ENCODE results near the gene SPATS2L. TPM values are rescaled to one million over a fixed set of nuclear protein-coding genes. Genes with fewer than 3 reads are reported as not detected.
A peak's percentile ranks its signal among the peaks of the same experiment; 100 is the strongest.

The SPATS2L gene
- 13.0 TPM for polyA plus RNA-seq (2012; ENCODE audit: missing spikeins)

- FAIRE-seq, result no peak
- peak; percentile 43 for DNase-seq (ENCODE audit: insufficient read length)
- no peak for TF ChIP-seq POLR2AphosphoS5 (IDR thresholded peaks at IDR 0.05; ENCODE audit: low read depth, low read length)
- TF ChIP-seq TAF1 (IDR thresholded peaks at IDR 0.05; ENCODE audit: borderline replicate concordance, low read depth, low read length), result no peak
- 0 out of 2 replicates have a peak, but pooled peaks have one; percentile 4 for TF ChIP-seq POLR2A (IDR thresholded peaks at IDR 0.05; ENCODE audit: low read depth, low read length)
These were observed at the start of gene SPATS2L for GRCh38 chr2:200306196-200306930. Gene SPATS2L, plus strand, starts transcription at chr2:200306693. Its CDS starts 82,552 bp downstream, at chr2:200389245.

GRCh38 chr2:200257570-200257969 is 48.9 kb upstream of the SPATS2L start:
- no peak for FAIRE-seq
- DNase-seq (ENCODE audit: insufficient read length), result no peak
- TF ChIP-seq POLR2AphosphoS5 (IDR thresholded peaks at IDR 0.05; ENCODE audit: low read depth, low read length) (no peak), TAF1 (IDR thresholded peaks at IDR 0.05; ENCODE audit: borderline replicate concordance, low read depth, low read length) (no peak), POLR2A (IDR thresholded peaks at IDR 0.05; ENCODE audit: low read depth, low read length) (no peak)

GRCh38 chr2:200258081-200258480 is 48.4 kb upstream of the SPATS2L start:
- no peak for DNase-seq (ENCODE audit: insufficient read length)
- no peak for FAIRE-seq
- no peak for TF ChIP-seq TAF1 (IDR thresholded peaks at IDR 0.05; ENCODE audit: borderline replicate concordance, low read depth, low read length)
- no peak for TF ChIP-seq POLR2A (IDR thresholded peaks at IDR 0.05; ENCODE audit: low read depth, low read length)
- TF ChIP-seq POLR2AphosphoS5 (IDR thresholded peaks at IDR 0.05; ENCODE audit: low read depth, low read length), result no peak

- DNase-seq (ENCODE audit: insufficient read length), result no peak
- TF ChIP-seq POLR2A (IDR thresholded peaks at IDR 0.05; ENCODE audit: low read depth, low read length), result no peak
- FAIRE-seq, result no peak
These were observed 47.5 kb upstream of the SPATS2L start for GRCh38 chr2:200258881-200259576.

- no peak for FAIRE-seq
- no peak for DNase-seq (ENCODE audit: insufficient read length)
- TF ChIP-seq POLR2AphosphoS5 (IDR thresholded peaks at IDR 0.05; ENCODE audit: low read depth, low read length), result no peak
- no peak for TF ChIP-seq POLR2A (IDR thresholded peaks at IDR 0.05; ENCODE audit: low read depth, low read length)
- TF ChIP-seq TAF1 (IDR thresholded peaks at IDR 0.05; ENCODE audit: borderline replicate concordance, low read depth, low read length), result no peak
These were observed 46.9 kb upstream of the SPATS2L start for GRCh38 chr2:200259577-200259957.

GRCh38 chr2:200262047-200262446 is 44.4 kb upstream of the SPATS2L start:
- DNase-seq (ENCODE audit: insufficient read length) (no peak), FAIRE-seq (no peak)
- no peak for TF ChIP-seq POLR2AphosphoS5 (IDR thresholded peaks at IDR 0.05; ENCODE audit: low read depth, low read length)
- no peak for TF ChIP-seq POLR2A (IDR thresholded peaks at IDR 0.05; ENCODE audit: low read depth, low read length)
- TF ChIP-seq TAF1 (IDR thresholded peaks at IDR 0.05; ENCODE audit: borderline replicate concordance, low read depth, low read length), result no peak

- FAIRE-seq (no peak), DNase-seq (ENCODE audit: insufficient read length) (no peak)
- TF ChIP-seq POLR2AphosphoS5 (IDR thresholded peaks at IDR 0.05; ENCODE audit: low read depth, low read length), result no peak
- TF ChIP-seq POLR2A (IDR thresholded peaks at IDR 0.05; ENCODE audit: low read depth, low read length), result no peak
These were observed 43.2 kb upstream of the SPATS2L start for GRCh38 chr2:200263279-200263678.

GRCh38 chr2:200264631-200265030 is 41.9 kb upstream of the SPATS2L start:
- DNase-seq (ENCODE audit: insufficient read length) (no peak), FAIRE-seq (no peak)

GRCh38 chr2:200266406-200266805 is 40.1 kb upstream of the SPATS2L start:
- FAIRE-seq, result no peak
- no peak for TF ChIP-seq TAF1 (IDR thresholded peaks at IDR 0.05; ENCODE audit: borderline replicate concordance, low read depth, low read length)
- TF ChIP-seq POLR2A (IDR thresholded peaks at IDR 0.05; ENCODE audit: low read depth, low read length), result no peak
- TF ChIP-seq POLR2AphosphoS5 (IDR thresholded peaks at IDR 0.05; ENCODE audit: low read depth, low read length), result no peak

More at GRCh38 chr2:200264631-200265030, 41.9 kb upstream of the SPATS2L start:
- TF ChIP-seq POLR2A (IDR thresholded peaks at IDR 0.05; ENCODE audit: low read depth, low read length), result no peak

GRCh38 chr2:200267350-200267749 is 39.1 kb upstream of the SPATS2L start:
- FAIRE-seq (no peak), DNase-seq (ENCODE audit: insufficient read length) (no peak)
- no peak for TF ChIP-seq TAF1 (IDR thresholded peaks at IDR 0.05; ENCODE audit: borderline replicate concordance, low read depth, low read length)
- TF ChIP-seq POLR2A (IDR thresholded peaks at IDR 0.05; ENCODE audit: low read depth, low read length), result no peak
- TF ChIP-seq POLR2AphosphoS5 (IDR thresholded peaks at IDR 0.05; ENCODE audit: low read depth, low read length), result no peak

More at GRCh38 chr2:200266406-200266805, 40.1 kb upstream of the SPATS2L start:
- no peak for DNase-seq (ENCODE audit: insufficient read length)

- FAIRE-seq, result no peak
- TF ChIP-seq POLR2AphosphoS5 (IDR thresholded peaks at IDR 0.05; ENCODE audit: low read depth, low read length) (no peak), TAF1 (IDR thresholded peaks at IDR 0.05; ENCODE audit: borderline replicate concordance, low read depth, low read length) (no peak), POLR2A (IDR thresholded peaks at IDR 0.05; ENCODE audit: low read depth, low read length) (no peak)
- DNase-seq (ENCODE audit: insufficient read length), result no peak
These were observed 35.8 kb upstream of the SPATS2L start for GRCh38 chr2:200270732-200271131.

- TF ChIP-seq TAF1 (IDR thresholded peaks at IDR 0.05; ENCODE audit: borderline replicate concordance, low read depth, low read length) (no peak), POLR2A (IDR thresholded peaks at IDR 0.05; ENCODE audit: low read depth, low read length) (no peak), POLR2AphosphoS5 (IDR thresholded peaks at IDR 0.05; ENCODE audit: low read depth, low read length) (no peak)
- DNase-seq (ENCODE audit: insufficient read length) (no peak), FAIRE-seq (no peak)
These were observed 34.2 kb upstream of the SPATS2L start for GRCh38 chr2:200272320-200272719.

All from GM12892 (cell line).